IMR-90 (cell line): ENCODE data around the gene APOL2.

Experiments
- CHD1 ChIP-seq: IDR thresholded peaks from 2 replicates; pipeline ENCODE4 v1.6.1; 2012; ENCODE audit warnings: low read depth, low read length, improper control_type of control experiment
- CTCF ChIP-seq: conservative IDR thresholded peaks from 2 replicates; pipeline ENCODE4 v1.5.1; 2012; ENCODE audit warnings: mild to moderate bottlenecking, low read depth, low read length, improper control_type of control experiment
- MAZ ChIP-seq: IDR thresholded peaks from 2 replicates; pipeline ENCODE4 v1.6.1; 2012; ENCODE audit warnings: low read depth, mild to moderate bottlenecking, low read length, improper control_type of control experiment, moderate library complexity, borderline replicate concordance
- POLR2A ChIP-seq: IDR thresholded peaks from 2 replicates; pipeline ENCODE4 v1.6.1; 2012; ENCODE audit warnings: mild to moderate bottlenecking, low read depth, low read length
- RAD21 ChIP-seq: IDR thresholded peaks from 2 replicates; pipeline ENCODE4 v1.6.1; 2012; ENCODE audit warnings: low read length, improper control_type of control experiment
- RFX5 ChIP-seq: IDR thresholded peaks from 2 replicates; pipeline ENCODE4 v1.8.0; 2012; ENCODE audit warnings: low read depth, mild to moderate bottlenecking, low read length, moderate library complexity
- SMC3 ChIP-seq: fragments of 150-350 bp; IDR thresholded peaks from 2 replicates; pipeline ENCODE4 v1.6.1; 2016; ENCODE audit warnings: low read depth, mild to moderate bottlenecking, antibody characterized with exemption, low read length, moderate library complexity

DNA sequence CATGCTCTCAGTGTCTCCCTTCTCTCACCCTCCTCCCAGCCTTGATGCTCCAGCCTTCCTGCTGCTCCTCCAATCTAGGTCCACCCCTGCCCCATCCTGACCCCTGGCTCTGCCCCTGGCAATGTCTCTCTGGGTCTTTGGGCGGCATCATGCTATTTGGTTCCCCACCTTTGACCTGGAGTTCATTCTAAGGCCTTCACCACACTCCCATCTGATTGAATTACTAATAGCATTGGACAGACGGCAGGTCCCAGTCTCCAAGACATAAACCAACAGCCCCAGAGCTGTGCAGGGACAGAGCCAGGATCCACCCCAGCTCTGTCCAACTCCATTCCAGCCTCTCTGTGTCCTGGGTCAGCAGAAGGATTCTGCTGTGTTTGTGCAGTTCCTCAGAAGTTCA is 44.9 kb downstream of the APOL2 start:
- TF ChIP-seq CTCF (no peak), RAD21 (no peak), CHD1 (no peak), POLR2A (no peak), SMC3 (no peak), RFX5 (no peak), MAZ (no peak)
